Keratinocyte (primary cell): ENCODE results near the gene S100A10. TPM values are rescaled to one million over a fixed set of nuclear protein-coding genes. Genes with fewer than 3 reads are reported as not detected.
A peak's percentile ranks its signal among the peaks of the same experiment; 100 is the strongest.

Source experiments
- DNase-seq: peaks from one replicate; pipeline ENCODE4 v3.0.0-alpha.2; 2011; ENCODE audit warnings: low read depth, missing footprints, low spot score
- FAIRE-seq: peaks from 2 replicates; lab custom pipeline; 2011; peaks lifted over from hg19 to GRCh38; lab: Jason Lieb, UNC
- H2AFZ ChIP-seq: 2 replicates; pipeline ENCODE4 v1.6.0; 2012; ENCODE audit warnings: low read length, control low read depth, inconsistent platforms; ENCODE audit not compliant: control insufficient read depth
- H3K27ac ChIP-seq: 2 replicates; pipeline ENCODE4 v1.5.1; 2011; ENCODE audit warnings: low read length; ENCODE audit not compliant: control insufficient read depth, insufficient read depth
- H3K27me3 ChIP-seq: 3 replicates; pipeline ENCODE4 v1.6.0; 2011; ENCODE audit warnings: low read length; ENCODE audit not compliant: control insufficient read depth, insufficient read depth; ENCODE audit errors: extremely low read depth
- H3K36me3 ChIP-seq, 2 experiments: 2 replicates in 1 of 2; 3 replicates in 1 of 2; pipeline ENCODE4 v1.5.1; 2011; ENCODE audit warnings: low read length in 2 of 2, mild to moderate bottlenecking in 1 of 2; ENCODE audit not compliant: control insufficient read depth in 2 of 2, insufficient read depth in 2 of 2; ENCODE audit errors: extremely low read depth in 1 of 2
- H3K4me1 ChIP-seq: 3 replicates; pipeline ENCODE4 v1.5.1; 2011; ENCODE audit warnings: low read length; ENCODE audit not compliant: control insufficient read depth, insufficient read depth; ENCODE audit errors: extremely low read depth
- H3K4me2 ChIP-seq: 3 replicates; pipeline ENCODE4 v1.6.0; 2011; ENCODE audit warnings: low read depth, low read length; ENCODE audit not compliant: control insufficient read depth, insufficient read depth; ENCODE audit errors: extremely low read depth
- H3K4me3 ChIP-seq, 3 experiments: fragments of 200-600 bp in 1 of 3; sonication (generic) in 1 of 3; 2 replicates in 2 of 3; 3 replicates in 1 of 3; pipeline ENCODE4 v1.5.1; 2011 to 2016; ENCODE audit warnings: low read length in 3 of 3, mild to moderate bottlenecking in 3 of 3, control low read depth in 2 of 3, inconsistent platforms in 1 of 3, low read depth in 1 of 3, mixed read lengths in 1 of 3, mixed run types in 1 of 3, moderate library complexity in 1 of 3; ENCODE audit not compliant: control insufficient read depth in 2 of 3, insufficient read depth in 2 of 3; ENCODE audit errors: extremely low read depth in 1 of 3
- H3K79me2 ChIP-seq: 2 replicates; pipeline ENCODE4 v1.6.0; 2012; ENCODE audit warnings: low read length; ENCODE audit not compliant: control insufficient read depth, insufficient read depth
- H3K9ac ChIP-seq: 3 replicates; pipeline ENCODE4 v1.6.0; 2011; ENCODE audit warnings: low read length; ENCODE audit not compliant: control insufficient read depth, insufficient read depth; ENCODE audit errors: extremely low read depth
- H3K9me1 ChIP-seq: 3 replicates; pipeline ENCODE4 v1.6.0; 2011; ENCODE audit warnings: low read length; ENCODE audit not compliant: control insufficient read depth, insufficient read depth; ENCODE audit errors: extremely low read depth
- H3K9me3 ChIP-seq: 2 replicates; pipeline ENCODE4 v1.5.1; 2012; ENCODE audit warnings: low read depth, low read length; ENCODE audit not compliant: control insufficient read depth
- H4K20me1 ChIP-seq: 3 replicates; pipeline ENCODE4 v1.6.0; 2011; ENCODE audit warnings: low read length; ENCODE audit not compliant: control insufficient read depth, insufficient read depth; ENCODE audit errors: extremely low read depth
- EZH2 ChIP-seq: IDR thresholded peaks from one replicate; pipeline ENCODE4 v1.6.1; 2012; ENCODE audit warnings: inconsistent platforms, mild to moderate bottlenecking, low read length, moderate library complexity
- dilution Hi-C: fragments of 300-500 bp; cut with MboI; formaldehyde crosslinking; loops from one replicate; pipeline ENCODE4 v1.7.0; 2020; ENCODE audit warnings: low sequenced_read_pairs; ENCODE audit not compliant: extremely low pct_ligation_motif_present
- polyA plus RNA-seq, 5 experiments: library from polyadenylated mRNA; depleted of rRNA in 3 of 5; stranded (reverse) in 3 of 5; stranded (forward) in 1 of 5; unstranded in 1 of 5; fragments of >200 nt; gene quantifications; 1 replicate in 1 of 5; 2 replicates in 3 of 5; 3 replicates in 1 of 5; pipeline versions ENCODE4 v1.2.1 to v1.2.3, GENCODE V29; 2011 to 2012; ENCODE audit warnings: missing spikeins in 2 of 5, low read depth in 1 of 5, low replicate concordance in 1 of 5
- TF ChIP-seq, protein P1 (sequence below), 3 experiments: IDR thresholded peaks in 1 of 3; conservative IDR thresholded peaks in 1 of 3; optimal IDR thresholded peaks in 1 of 3; 2 replicates in 2 of 3; 3 replicates in 1 of 3; pipeline versions ENCODE3 to v1.5.1; 2011; ENCODE audit warnings: low read length in 3 of 3, mild to moderate bottlenecking in 3 of 3, moderate library complexity in 2 of 3, control low read depth in 1 of 3, inconsistent platforms in 1 of 3; ENCODE audit not compliant: insufficient read depth in 2 of 3; ENCODE audit errors: extremely low read depth in 1 of 3

Gene S100A10
- polyA plus RNA-seq, 1 donor (not counting 4 experiments of a cell fraction or from before 2014, with no cell fraction given), result 1,061 TPM

DNA sequence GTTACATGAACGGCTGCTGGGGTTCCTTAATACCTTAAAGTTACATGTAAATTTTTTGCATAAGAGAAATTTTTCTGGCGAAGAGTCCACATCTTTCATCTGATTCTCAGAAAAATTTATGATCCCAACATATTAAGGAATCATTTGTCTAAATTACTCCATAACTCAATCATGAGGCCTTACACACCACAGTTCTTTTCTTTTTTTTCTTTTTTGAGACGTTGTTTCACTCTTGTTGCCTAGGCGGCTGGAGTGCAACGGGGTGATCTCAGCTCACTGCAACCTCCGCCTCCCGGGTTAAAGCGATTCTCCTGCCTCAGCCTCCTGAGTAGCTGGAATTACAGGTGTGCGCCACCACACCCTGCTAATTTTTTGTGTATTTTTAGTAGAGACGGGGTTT is 45.2 kb upstream of the S100A10 start:
- Histone ChIP-seq H3K9ac (no peak overlapping the region), H3K4me3 (no peak overlapping the region), H3K36me3 (peaks cover 6 to 11% of the 10 kb centered on the region in 2 experiments), H3K79me2 (peaks cover 29% of the 10 kb centered on the region), H3K9me1 (no peaks in the 10 kb centered on the region), H3K4me2 (no peak overlapping the region), H3K27ac (no peak overlapping the region), H4K20me1 (peaks cover 4% of the 10 kb centered on the region), H3K4me1 (peaks cover 10% of the 10 kb centered on the region), H2AFZ (no peak overlapping the region), H3K27me3 (no peaks in the 10 kb centered on the region), H3K9me3 (no peaks in the 10 kb centered on the region)
- FAIRE-seq, result no peak
- DNase-seq, result no peak
- TF ChIP-seq, protein P1, sequence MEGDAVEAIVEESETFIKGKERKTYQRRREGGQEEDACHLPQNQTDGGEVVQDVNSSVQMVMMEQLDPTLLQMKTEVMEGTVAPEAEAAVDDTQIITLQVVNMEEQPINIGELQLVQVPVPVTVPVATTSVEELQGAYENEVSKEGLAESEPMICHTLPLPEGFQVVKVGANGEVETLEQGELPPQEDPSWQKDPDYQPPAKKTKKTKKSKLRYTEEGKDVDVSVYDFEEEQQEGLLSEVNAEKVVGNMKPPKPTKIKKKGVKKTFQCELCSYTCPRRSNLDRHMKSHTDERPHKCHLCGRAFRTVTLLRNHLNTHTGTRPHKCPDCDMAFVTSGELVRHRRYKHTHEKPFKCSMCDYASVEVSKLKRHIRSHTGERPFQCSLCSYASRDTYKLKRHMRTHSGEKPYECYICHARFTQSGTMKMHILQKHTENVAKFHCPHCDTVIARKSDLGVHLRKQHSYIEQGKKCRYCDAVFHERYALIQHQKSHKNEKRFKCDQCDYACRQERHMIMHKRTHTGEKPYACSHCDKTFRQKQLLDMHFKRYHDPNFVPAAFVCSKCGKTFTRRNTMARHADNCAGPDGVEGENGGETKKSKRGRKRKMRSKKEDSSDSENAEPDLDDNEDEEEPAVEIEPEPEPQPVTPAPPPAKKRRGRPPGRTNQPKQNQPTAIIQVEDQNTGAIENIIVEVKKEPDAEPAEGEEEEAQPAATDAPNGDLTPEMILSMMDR (optimal IDR thresholded peaks at IDR 0.05 in 1 of 3, IDR thresholded peaks at IDR 0.05 in 1 of 3, conservative IDR thresholded peaks at IDR 0.05 in 1 of 3; ENCODE audit: extremely low read depth in 1 of 3, insufficient read depth in 2 of 3, low read length in 3 of 3), result no peak
- no peak for TF ChIP-seq EZH2
- dilution Hi-C loops, result no loop called here

DNA sequence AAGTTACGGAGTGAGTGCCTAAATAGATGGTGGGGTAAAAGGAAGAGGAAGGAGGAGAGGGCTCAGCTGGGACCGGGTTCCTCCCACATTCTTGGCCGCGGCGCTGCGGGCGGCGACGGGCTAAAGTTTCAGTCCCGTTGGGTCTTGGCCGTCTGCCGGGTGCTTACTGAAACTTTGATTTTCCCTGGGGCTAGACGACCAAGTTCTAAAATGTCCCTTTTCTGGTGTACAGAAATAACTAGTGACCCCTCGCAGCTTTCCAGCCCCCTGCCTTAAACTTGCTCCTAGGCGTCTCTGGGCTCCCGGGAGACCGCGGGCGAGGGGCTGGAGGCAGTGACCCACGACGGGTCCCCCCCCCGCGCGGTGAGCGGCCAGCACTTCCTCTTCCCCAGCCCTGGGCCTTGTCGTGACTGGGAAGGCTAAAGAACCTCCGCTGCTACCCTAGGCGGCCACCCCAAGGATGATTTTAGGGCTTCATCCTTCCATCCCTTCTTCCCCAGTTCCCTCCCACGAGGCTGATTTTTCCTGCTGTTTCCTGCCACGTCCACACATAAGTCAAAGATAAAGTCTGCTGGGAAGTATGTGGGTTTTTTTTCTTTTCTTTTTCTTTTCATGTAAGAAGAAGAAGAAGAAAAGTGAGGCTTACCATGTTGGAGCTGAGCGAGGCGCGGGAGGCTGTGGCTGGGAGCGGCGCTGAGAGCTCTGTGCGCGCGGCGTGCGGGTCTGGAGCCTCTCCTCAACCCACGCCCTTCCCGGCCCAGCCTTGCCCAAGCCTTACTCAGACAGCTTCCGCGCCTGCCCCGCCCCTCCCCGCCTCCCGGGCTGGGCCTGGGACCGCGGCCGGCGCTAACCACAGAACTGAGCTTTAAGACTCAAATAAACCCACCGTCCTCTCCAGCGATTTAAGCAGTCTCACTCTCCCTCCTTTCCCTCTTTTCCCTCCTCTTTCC is 42.9 kb upstream of the S100A10 start, which contains the start of gene S100A11:
S100A11 (minus strand) TSS at position 738 of the 950 bp plus-strand sequence; CDS start at position 649, 89 bp downstream.
- DNase-seq, result no peak
- Histone ChIP-seq H2AFZ (peak within 1 kb of the TSS; percentile 68), H3K4me2 (peak within 1 kb of the TSS; percentile 72), H3K9ac (peak within 1 kb of the TSS; percentile 97), H3K4me1 (peaks cover 19% of the 10 kb centered on the region), H3K9me1 (no peaks in the 10 kb centered on the region), H4K20me1 (peaks cover 4% of the 10 kb centered on the region), H3K9me3 (no peaks in the 10 kb centered on the region), H3K4me3 (peak within 1 kb of the TSS; percentile 70 to 88 (median 87)), H3K79me2 (peaks cover 42% of the 10 kb centered on the region), H3K36me3 (peaks cover 18 to 34% of the 10 kb centered on the region in 2 experiments), H3K27me3 (no peaks in the 10 kb centered on the region), H3K27ac (peak within 1 kb of the TSS; percentile 97)
- dilution Hi-C loops, result no loop called here
- no peak for TF ChIP-seq EZH2
- TF ChIP-seq, protein P1 (optimal IDR thresholded peaks at IDR 0.05 in 1 of 3, IDR thresholded peaks at IDR 0.05 in 1 of 3, conservative IDR thresholded peaks at IDR 0.05 in 1 of 3; ENCODE audit: extremely low read depth in 1 of 3, insufficient read depth in 2 of 3, low read length in 3 of 3), result no peak
- no peak for FAIRE-seq
